ENCODE data around the gene STRN. TPM values are rescaled to one million over a fixed set of nuclear protein-coding genes. Genes with fewer than 3 reads are reported as not detected.

Gene STRN
- total and polyA plus RNA-seq, 9 of the 15 experiments (the other 6 are each of a cell fraction or from before 2014, with no cell fraction given), result 1.3 to 31.2 (median 20.0) TPM

GRCh38 chr2:37005118-37005868 is 39.0 kb upstream of the STRN start (continued):
- TF ChIP-seq, protein P1, sequence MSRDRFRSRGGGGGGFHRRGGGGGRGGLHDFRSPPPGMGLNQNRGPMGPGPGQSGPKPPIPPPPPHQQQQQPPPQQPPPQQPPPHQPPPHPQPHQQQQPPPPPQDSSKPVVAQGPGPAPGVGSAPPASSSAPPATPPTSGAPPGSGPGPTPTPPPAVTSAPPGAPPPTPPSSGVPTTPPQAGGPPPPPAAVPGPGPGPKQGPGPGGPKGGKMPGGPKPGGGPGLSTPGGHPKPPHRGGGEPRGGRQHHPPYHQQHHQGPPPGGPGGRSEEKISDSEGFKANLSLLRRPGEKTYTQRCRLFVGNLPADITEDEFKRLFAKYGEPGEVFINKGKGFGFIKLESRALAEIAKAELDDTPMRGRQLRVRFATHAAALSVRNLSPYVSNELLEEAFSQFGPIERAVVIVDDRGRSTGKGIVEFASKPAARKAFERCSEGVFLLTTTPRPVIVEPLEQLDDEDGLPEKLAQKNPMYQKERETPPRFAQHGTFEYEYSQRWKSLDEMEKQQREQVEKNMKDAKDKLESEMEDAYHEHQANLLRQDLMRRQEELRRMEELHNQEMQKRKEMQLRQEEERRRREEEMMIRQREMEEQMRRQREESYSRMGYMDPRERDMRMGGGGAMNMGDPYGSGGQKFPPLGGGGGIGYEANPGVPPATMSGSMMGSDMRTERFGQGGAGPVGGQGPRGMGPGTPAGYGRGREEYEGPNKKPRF (IDR thresholded peaks at IDR 0.05; ENCODE audit: low read depth, low read length), result no peak
- TF ChIP-seq ASH1L (IDR thresholded peaks at IDR 0.05; ENCODE audit: borderline replicate concordance, low read depth, partially characterized antibody), result no peak
- TF ChIP-seq MYNN (IDR thresholded peaks at IDR 0.05), result no peak
- TF ChIP-seq MYNN (CRISPR knock-in tag; IDR thresholded peaks at IDR 0.05), result no peak
- no peak for TF ChIP-seq ZNF146 (CRISPR knock-in tag; IDR thresholded peaks at IDR 0.05; ENCODE audit: unreplicated experiment)
- 0 out of 2 replicates have a peak, but pooled peaks have one; percentile 7 for TF ChIP-seq NCOR1 (IDR thresholded peaks at IDR 0.05)
- no peak for TF ChIP-seq SMARCE1 (IDR thresholded peaks at IDR 0.05)
- TF ChIP-seq DEAF1 (CRISPR knock-in tag; IDR thresholded peaks at IDR 0.05), result peak; percentile 57; the same call in 1 of the 2 replicates
- no peak for TF ChIP-seq LARP7 (IDR thresholded peaks at IDR 0.05)
- no peak for TF ChIP-seq DMBX1 (CRISPR knock-in tag; IDR thresholded peaks at IDR 0.05; ENCODE audit: borderline replicate concordance)
- no peak for TF ChIP-seq ZBTB43 (CRISPR knock-in tag; IDR thresholded peaks at IDR 0.05)
- no peak for TF ChIP-seq MEF2A (IDR thresholded peaks at IDR 0.05; ENCODE audit: control insufficient read depth, low read depth, low read length)
- TF ChIP-seq FOXK2 (conservative IDR thresholded peaks at IDR 0.05 in 1 of 2, IDR thresholded peaks at IDR 0.05 in 1 of 2; ENCODE audit: low read depth in 2 of 2), result no peak
- TF ChIP-seq HINFP (tag; conservative IDR thresholded peaks at IDR 0.05; ENCODE audit: low read depth), result no peak
- TF ChIP-seq ZNF75A (CRISPR knock-in tag; IDR thresholded peaks at IDR 0.05), result no peak
- TF ChIP-seq RB1 (IDR thresholded peaks at IDR 0.05; ENCODE audit: low read depth), result peak; percentile 44; the same call in 1 of the 2 replicates

Data from K562 (cell line).